ENCODE data around the gene KIAA0513.
"Not testable (repeated sequence)": the region's sequence is repeated elsewhere in the genome, so short reads cannot be mapped to it uniquely, and the experiment has no call there.

KIAA0513 gene

GRCh38 chr16:85031451-85031850 lies 3.9 kb downstream of the KIAA0513 start:
- DNase-seq = no peak

GRCh38 chr16:85032187-85032586 lies 4.6 kb downstream of the KIAA0513 start:
- not testable (repeated sequence) for DNase-seq

GRCh38 chr16:85033171-85033570 lies 5.6 kb downstream of the KIAA0513 start:
- no peak for DNase-seq

GRCh38 chr16:85034591-85035433 lies 7.2 kb downstream of the KIAA0513 start:
- DNase-seq = no peak

- DNase-seq = no peak
These were observed 8.8 kb downstream of the KIAA0513 start for GRCh38 chr16:85036236-85037049.

GRCh38 chr16:85037050-85037410 lies 9.4 kb downstream of the KIAA0513 start:
- DNase-seq = no peak

- DNase-seq = no peak
These were observed 10.1 kb downstream of the KIAA0513 start for GRCh38 chr16:85037721-85038120.

- no peak for DNase-seq
These were observed 13.1 kb downstream of the KIAA0513 start for GRCh38 chr16:85040685-85041084.

- no peak for DNase-seq
These were observed 13.9 kb downstream of the KIAA0513 start for GRCh38 chr16:85041219-85042166.

GRCh38 chr16:85042167-85042526 lies 14.6 kb downstream of the KIAA0513 start:
- DNase-seq = no peak

- DNase-seq = no peak
These were observed 15.0 kb downstream of the KIAA0513 start for GRCh38 chr16:85042606-85043005.

GRCh38 chr16:85045077-85045476 lies 17.5 kb downstream of the KIAA0513 start:
- DNase-seq = no peak

- DNase-seq = no peak
These were observed 18.3 kb downstream of the KIAA0513 start for GRCh38 chr16:85045641-85046471.

- DNase-seq = no peak
These were observed 18.9 kb downstream of the KIAA0513 start for GRCh38 chr16:85046472-85046916.

GRCh38 chr16:85046931-85047866 lies 19.6 kb downstream of the KIAA0513 start:
- DNase-seq = no peak

- DNase-seq = no peak
These were observed 20.4 kb downstream of the KIAA0513 start for GRCh38 chr16:85047867-85048455.

GRCh38 chr16:85048921-85049562 lies 21.4 kb downstream of the KIAA0513 start:
- no peak for DNase-seq

- no peak for DNase-seq
These were observed 22.2 kb downstream of the KIAA0513 start for GRCh38 chr16:85049706-85050305.

GRCh38 chr16:85051067-85051581 lies 23.5 kb downstream of the KIAA0513 start:
- DNase-seq = no peak
